GM21717 (cell line): Measurements from ENCODE around the gene SLC38A1.
"Not testable (repeated sequence)": the region's sequence is repeated elsewhere in the genome, so short reads cannot be mapped to it uniquely, and the experiment has no call there.

Experiments used
- ATAC-seq: cut with Tn5 transposase; IDR thresholded peaks from one replicate; pipeline ENCODE4 v1.9.1; 2021; ENCODE audit warnings: mild to moderate bottlenecking, moderate library complexity; ENCODE audit not compliant: unreplicated experiment

SLC38A1 gene

DNA sequence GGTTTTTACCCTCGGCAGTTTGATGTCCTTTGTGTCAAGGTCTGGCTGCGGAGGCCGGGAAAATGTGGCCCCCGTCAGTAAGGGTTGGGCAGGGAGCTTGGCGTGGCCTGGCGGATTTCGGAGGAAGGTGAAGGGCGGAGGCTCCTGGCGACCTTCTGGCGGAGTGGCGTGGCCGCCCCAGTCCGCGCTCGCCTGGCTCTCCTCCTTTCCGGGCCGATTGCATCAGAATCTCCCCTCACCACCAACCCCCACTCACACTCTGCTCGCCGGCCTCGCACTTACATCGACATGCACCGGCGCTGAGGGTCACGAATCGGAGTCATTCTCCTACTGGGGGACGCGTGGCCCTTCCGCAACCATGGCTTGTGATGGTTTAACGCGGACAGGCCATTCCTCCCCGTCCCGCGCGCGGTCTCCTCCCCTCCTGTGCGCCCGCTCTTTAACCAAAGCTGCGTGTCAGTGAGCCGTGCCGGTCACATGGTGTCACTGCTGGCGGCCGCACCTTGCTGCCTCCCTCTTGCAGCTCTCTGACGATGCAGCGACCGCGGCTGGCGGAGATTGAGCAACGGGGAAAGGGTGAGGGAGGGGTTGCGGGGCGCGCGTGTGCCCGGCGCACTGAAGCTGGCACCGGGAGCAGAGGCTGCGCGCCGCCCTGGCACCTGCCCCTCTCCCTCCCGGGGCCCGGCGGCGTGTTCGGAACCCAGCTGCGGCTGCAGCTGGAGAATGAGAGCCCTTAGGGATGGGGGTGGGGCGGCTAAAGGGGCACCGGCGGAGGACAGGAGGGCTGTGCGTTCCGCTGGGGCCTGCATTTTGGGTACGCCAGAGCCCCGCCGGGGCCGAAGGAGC, at the start of gene SLC38A1:
Gene SLC38A1 (minus strand): TSS at position 461 of the 846 bp plus-strand sequence. CDS start 29,243 bp downstream, outside the sequence.
- peak; percentile 66 for ATAC-seq

- ATAC-seq: no peak
Measured at GRCh38 chr12:46318037-46318436, 49.2 kb upstream of the SLC38A1 start.

DNA sequence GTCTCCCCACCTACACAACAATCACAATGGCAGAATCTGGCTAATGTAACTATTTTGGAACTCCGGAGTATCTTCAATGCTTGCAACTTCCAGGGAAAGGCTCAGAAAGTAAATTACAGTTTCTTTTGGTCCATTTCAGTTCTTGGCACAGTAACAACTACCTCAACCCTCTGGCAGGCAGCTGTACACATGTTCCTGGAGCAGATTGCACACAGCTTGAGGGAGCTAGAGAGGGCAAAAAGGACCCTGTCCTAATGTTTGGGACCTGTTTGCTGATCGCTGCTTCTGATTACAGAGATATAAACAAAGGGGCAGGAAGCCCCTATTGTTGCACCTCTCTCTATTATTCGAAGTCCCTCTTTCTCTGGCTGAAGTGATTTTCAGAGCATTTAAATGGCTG, 35.2 kb upstream of the SLC38A1 start:
- ATAC-seq: no peak

DNA sequence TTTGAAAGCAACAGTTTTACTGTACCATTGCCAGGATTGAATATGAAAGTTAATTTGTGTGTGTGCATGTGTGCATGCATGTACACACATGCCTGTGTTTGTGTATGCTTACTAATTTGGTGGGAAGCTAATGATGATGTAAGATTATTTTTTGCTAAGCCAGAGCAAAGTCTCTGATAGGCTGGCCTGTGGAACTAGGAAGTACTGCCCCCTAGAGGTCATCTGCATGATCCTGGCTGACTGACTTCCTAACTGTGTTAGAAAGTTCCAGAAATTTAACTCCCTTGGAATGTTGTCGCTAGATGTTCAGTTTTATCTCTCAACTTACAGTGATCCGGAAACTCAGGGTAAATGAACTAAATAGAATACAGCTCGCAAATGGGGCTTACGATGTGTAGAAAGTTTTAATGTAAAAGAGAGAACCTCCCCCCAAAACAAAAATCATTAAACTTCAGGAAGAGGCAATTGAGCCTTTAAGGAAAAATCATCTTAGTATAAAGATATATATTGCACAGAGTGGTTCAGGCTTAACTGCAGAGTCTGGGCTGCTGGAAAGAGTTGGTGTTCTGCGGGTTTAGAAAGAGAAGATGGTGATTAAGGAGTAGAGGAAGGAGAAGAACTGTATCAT, 34.3 kb upstream of the SLC38A1 start:
- no peak for ATAC-seq

GRCh38 chr12:46300910-46301309, 32.1 kb upstream of the SLC38A1 start:
- no peak for ATAC-seq

DNA sequence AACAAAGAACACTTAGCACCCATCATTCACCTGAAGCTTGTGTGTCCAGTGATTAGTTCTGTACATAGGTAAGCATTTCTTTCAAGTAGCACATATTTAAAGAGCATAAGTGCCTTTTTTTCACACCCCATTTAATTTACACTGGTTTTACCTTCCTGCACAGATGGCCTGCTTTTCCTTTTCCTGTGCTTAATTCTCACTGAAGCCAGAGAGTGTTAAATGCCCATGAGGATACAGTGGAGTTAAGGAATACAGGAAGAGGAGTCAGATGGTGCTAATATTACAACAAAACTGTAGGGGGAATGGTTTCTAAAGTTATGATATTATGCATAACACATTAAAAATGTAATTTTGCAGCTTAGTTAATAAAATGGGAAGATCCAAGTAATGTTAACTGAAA, 31.0 kb upstream of the SLC38A1 start:
- no peak for ATAC-seq

- no peak for ATAC-seq
Measured at GRCh38 chr12:46298261-46298660, 29.4 kb upstream of the SLC38A1 start.

DNA sequence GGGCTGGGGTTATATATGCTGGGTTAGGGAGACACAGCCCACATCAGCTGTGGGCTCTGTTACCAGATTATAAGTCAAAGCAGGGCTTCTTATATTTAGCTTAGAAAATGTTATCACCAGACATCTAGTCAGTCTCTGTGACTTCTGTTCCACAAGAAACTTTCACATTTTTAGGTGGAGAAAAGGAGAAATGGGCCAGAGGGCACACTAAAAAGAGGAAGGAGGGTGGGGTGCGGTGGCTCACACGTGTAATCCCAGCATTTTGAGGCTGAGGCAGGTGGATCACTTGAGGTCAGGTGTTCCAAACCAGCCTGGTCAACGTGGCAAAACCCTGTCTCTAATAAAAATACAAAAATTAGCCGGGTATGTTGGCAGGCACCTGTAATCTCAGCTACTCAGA, 28.0 kb upstream of the SLC38A1 start:
- no peak for ATAC-seq

- no peak for ATAC-seq
Measured at GRCh38 chr12:46292754-46293402, 24.0 kb upstream of the SLC38A1 start.

- ATAC-seq: not testable (repeated sequence)
Measured at GRCh38 chr12:46291953-46292352, 23.1 kb upstream of the SLC38A1 start.

DNA sequence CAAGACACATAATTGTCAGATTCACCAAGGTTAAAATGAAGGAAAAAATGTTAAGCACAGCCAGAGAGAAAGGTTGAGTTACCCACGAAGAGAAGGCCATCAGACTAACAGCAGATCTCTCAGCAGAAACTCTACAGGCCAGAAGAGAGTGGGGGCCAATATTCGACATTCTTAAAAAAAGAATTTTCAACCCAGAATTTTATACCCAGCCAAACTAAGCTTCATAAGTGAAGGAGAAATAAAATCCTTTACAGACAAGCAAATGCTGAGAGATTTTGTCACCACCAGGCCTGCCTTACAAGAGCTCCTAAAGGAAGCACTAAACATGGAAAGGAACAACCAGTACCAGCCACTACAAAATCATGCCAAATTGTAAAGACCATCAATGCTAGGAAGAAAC, 16.3 kb upstream of the SLC38A1 start:
- ATAC-seq: not testable (repeated sequence)

DNA sequence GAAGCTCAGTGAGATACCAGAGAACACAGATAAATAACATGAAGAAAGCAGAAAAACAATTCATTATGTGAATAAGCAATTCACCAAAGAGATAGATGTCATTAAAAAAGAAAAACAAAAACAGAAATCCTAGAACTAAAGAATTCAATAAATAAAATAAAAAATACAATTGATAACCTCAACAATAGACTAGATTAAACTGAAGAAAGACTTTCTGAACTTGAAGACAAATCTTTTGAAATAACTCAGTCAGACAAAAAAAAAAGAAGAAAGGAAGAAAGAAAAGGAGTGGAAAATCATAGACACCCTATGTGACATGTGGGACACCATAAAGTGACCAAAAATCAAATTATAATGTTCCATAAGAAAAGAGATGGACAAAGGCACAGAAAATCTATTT, 14.0 kb upstream of the SLC38A1 start:
- no peak for ATAC-seq

DNA sequence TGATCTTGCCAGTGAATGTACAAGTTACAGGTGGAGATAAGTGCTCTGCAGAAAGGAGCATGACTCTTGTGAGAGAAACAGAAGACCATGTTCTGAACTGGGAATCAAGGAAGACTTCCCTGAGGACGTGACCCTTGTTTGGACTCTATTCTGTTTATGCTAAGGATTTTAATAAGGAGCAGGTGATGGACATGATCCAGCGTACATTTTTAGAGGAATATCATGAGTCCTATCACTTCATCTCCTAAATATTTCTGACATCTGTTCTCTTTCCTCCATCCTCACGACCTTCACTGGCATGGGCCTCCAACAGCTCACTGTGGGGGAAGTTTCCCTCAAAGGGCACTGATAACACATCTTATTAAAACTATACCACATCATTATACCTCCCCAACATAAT, 7.9 kb upstream of the SLC38A1 start:
- ATAC-seq: no peak

GRCh38 chr12:46271863-46272262, 3.0 kb upstream of the SLC38A1 start:
- no peak for ATAC-seq

DNA sequence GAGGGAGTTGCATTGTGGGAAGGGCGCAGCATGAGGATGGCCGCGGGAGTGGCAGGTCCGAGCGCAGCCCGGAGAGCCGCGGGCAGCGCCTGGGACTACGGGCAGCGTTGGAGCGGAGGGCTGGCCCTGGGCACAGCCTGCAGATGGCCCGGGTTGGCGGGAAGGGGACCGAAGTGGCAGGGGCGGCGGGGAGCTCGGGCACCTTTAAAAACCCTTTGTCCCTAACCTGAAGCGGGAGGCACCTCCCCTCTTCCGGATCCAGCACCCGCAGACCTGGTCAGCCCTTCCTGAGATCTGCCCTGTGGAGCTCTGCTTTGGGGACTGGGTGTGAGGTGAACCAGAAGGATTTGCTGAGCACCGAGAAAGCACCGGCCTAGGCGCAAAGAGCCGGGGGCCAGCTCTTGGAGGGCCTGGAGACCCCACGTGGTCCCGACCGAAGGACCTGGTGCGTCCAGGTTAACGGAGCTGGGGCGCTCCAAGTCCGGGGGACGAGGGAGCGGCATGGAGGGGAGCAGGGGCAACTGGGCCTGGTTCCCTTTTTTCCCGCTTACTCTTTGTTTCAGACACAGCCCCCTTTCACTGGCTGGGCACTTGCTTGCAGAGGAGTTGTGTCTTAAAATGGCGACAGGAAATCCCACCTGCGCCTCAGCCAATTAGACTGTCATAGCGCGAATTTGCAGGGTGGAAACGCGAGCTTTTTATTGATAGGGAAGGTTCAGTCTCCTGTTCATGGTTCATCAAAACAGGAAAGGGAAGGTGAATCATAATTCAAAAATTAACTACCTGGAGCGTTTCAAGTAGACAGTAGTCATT, 792 bp upstream of the SLC38A1 start:
- peak; percentile 14 for ATAC-seq

GRCh38 chr12:46267825-46268582, 839 bp downstream of the SLC38A1 start:
- no peak for ATAC-seq

- ATAC-seq: no peak
Measured at GRCh38 chr12:46267575-46267824, 1.3 kb downstream of the SLC38A1 start.

DNA sequence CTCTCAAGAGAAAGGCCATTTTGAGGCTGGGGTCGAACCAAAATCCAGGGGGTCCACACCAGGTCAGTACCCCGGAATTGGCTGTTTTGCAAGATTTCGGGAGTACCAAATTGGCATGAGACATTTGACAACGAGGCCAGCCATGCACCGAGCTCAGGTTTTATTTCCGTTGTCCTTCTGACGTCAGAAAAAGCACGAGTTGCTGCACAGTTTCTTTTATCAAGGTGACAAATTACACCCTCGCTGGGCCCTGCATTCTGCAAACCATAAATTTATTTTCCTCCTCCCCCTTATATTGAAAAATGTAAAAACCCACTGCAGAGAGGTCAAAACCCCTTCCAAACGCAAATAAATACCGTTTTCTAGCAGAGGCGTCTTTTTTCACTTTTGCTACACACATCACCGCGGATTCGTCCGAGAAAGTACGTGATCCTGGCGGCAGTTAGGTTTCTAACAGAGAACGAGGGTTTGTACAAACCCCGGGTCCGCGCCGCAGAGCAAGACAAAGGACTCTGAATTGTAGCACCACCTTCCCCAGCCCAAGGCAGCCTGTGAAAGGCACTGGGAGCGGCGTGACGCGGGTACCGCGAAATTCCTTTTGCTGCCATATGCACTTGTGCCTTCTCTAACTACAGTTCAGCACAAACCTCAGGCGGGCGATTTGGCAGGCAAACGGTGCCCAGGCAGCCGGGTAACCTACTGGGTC, 1.8 kb downstream of the SLC38A1 start:
- ATAC-seq: no peak

GRCh38 chr12:46266382-46266791, 2.5 kb downstream of the SLC38A1 start:
- ATAC-seq: no peak

DNA sequence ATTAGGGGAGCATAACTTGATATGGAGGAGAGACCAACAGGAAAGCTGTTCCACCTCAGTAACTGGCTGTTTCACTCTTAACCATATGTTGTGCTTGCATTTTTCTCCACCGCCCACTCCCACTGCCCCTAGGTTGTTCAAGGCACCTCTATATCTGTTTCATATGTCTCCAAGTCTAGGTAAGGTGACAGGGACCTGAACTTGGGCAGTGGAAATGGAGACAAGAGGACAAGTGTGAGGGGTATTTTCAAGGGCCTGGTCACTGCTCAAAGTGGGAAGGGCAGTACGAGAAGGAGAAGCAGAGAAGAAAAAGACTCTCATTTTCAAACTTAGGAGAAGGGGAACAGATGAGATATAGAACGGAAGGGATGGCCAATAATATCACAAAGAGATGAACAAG, 3.1 kb downstream of the SLC38A1 start:
- no peak for ATAC-seq
